ENCODE results near the gene NOL9. TPM values are rescaled to one million over a fixed set of nuclear protein-coding genes. Genes with fewer than 3 reads are reported as not detected.

Gene NOL9
- total and polyA plus RNA-seq, 2 donors (not counting 3 experiments of a cell fraction or from before 2014, with no cell fraction given), result 14.1 to 42.9 TPM

DNA sequence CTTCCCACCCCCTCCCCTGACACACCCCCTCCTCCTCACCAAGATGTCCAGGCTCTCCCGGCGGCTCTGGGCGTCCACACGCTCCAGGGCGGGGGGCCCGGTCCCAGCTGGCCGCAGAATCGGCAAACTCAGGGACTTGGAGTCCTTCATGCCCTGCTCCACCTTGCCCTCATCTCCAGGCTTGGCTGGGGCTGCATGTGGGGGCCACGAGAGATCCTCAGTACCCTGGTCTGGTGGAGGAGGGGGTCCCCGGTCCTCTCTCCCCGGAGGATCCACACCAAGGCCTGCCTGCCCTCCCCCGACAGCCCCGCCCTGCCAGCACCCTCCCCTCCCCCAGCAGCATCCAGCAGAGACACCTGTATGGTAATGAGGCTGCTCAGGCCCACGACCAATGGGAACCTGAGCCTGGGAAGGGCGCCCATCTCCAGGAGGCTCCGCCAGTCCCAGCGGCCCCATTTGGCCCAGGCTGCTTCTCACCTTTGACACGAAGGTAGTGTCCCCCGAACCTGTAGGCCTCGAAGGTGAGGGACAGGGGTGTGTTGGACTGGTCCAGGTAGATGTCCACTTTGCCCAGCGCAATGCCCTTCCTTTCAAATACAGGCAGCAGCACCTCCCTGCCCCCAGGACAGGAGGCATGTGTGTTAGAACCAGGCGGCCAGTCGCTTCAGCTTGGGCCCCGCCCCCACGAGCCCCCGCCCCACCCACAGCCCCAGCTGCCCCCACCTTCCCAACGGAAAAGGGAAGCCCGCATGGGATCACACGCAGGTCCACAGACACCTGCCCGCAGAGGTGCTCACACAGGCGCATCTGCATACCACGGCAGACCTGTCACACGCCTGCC lies 80.1 kb downstream of the NOL9 start:
- no peaks in the 10 kb centered on the region for H3K9me3 ChIP-seq (replicated peaks; ENCODE audit: control insufficient read depth, insufficient read depth, low read length)
- dilution Hi-C loops (cut with MboI; ENCODE audit: extremely low pct_ligation_motif_present, low sequenced_read_pairs), result no loop called here
- no peak overlapping the region for H2AFZ ChIP-seq (ENCODE audit: low read depth, low read length)
- no peaks in the 10 kb centered on the region for H3K9me1 ChIP-seq (replicated peaks; ENCODE audit: control insufficient read depth, extremely low read depth, insufficient read depth, low read length)
- no peak overlapping the region for H3K9ac ChIP-seq (replicated peaks; ENCODE audit: extremely low read depth, insufficient read depth, low read length)
- H3K4me1 ChIP-seq (ENCODE audit: control insufficient read depth, extremely low read depth, insufficient read depth, low read length), result no peaks in the 10 kb centered on the region
- TF ChIP-seq EZH2 (IDR thresholded peaks at IDR 0.05; ENCODE audit: borderline replicate concordance, low read depth, low read length, severe bottlenecking), result no peak
- TF ChIP-seq, protein P1, sequence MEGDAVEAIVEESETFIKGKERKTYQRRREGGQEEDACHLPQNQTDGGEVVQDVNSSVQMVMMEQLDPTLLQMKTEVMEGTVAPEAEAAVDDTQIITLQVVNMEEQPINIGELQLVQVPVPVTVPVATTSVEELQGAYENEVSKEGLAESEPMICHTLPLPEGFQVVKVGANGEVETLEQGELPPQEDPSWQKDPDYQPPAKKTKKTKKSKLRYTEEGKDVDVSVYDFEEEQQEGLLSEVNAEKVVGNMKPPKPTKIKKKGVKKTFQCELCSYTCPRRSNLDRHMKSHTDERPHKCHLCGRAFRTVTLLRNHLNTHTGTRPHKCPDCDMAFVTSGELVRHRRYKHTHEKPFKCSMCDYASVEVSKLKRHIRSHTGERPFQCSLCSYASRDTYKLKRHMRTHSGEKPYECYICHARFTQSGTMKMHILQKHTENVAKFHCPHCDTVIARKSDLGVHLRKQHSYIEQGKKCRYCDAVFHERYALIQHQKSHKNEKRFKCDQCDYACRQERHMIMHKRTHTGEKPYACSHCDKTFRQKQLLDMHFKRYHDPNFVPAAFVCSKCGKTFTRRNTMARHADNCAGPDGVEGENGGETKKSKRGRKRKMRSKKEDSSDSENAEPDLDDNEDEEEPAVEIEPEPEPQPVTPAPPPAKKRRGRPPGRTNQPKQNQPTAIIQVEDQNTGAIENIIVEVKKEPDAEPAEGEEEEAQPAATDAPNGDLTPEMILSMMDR (IDR thresholded peaks at IDR 0.05; ENCODE audit: extremely low read depth in 1 of 2, insufficient read depth in 1 of 2, low read depth in 1 of 2, low read length in 2 of 2), result no peak
- ChIA-PET CTCF (interaction anchor here (0.6 to 3.6 kb wide), 3 partner anchors 12 to 49 kb away, joined by 3 to 16 read pairs (median 4); no protein-coding TSS in a partner anchor), POLR2A (no interaction called here)
- no peak overlapping the region for H3K4me2 ChIP-seq (ENCODE audit: insufficient read depth, low read length)
- no peaks in the 10 kb centered on the region for H3K79me2 ChIP-seq (ENCODE audit: control insufficient read depth, insufficient read depth, low read length)
- DNase-seq (ENCODE audit: low read depth, low spot score) (no peak), FAIRE-seq (no peak)
- intact Hi-C loops (cut with micrococcal nuclease), result no loop called here
- H3K4me3 ChIP-seq (replicated peaks in 1 of 3; ENCODE audit: insufficient read depth in 1 of 3, low read depth in 1 of 3, low read length in 3 of 3), result no peak overlapping the region
- H4K20me1 ChIP-seq (replicated peaks; ENCODE audit: control insufficient read depth, extremely low read depth, insufficient read depth, low read length), result no peaks in the 10 kb centered on the region
- H3K36me3 ChIP-seq (ENCODE audit: control insufficient read depth in 2 of 2, extremely low read depth in 1 of 2, insufficient read depth in 2 of 2, low read length in 2 of 2), result peaks cover 10 to 53% of the 10 kb centered on the region in 2 experiments
- no peaks in the 10 kb centered on the region for H3K27me3 ChIP-seq (ENCODE audit: control insufficient read depth in 2 of 2, insufficient read depth in 2 of 2, low read length in 2 of 2)
- no TSS peak for BruUV-seq (replicated peaks)
- H3K27ac ChIP-seq (ENCODE audit: insufficient read depth, low read depth, low read length), result no peak overlapping the region

DNA sequence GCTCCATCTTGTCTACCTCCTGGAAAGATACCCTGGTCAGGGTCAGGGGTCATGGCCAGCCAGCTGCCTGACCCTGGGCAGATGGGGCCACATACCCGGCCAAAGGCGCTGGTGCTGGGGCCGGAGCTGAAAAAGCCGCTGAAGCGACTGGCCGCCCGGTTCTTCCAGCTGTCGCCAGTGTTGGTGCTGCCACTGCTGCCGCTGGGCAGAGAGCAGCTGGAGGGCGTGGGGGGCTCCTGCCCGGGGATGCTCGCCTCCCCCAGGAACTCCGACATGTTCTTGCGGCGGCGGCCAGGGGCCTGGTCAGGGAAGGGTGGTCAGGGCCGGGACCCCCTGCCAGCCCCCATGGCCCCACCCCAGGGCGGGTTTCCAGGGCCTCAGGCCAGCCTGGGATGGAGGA lies 81.2 kb downstream of the NOL9 start:
- Histone ChIP-seq H2AFZ (ENCODE audit: low read depth, low read length) (no peak overlapping the region), H3K27me3 (ENCODE audit: control insufficient read depth in 2 of 2, insufficient read depth in 2 of 2, low read length in 2 of 2) (no peaks in the 10 kb centered on the region), H3K36me3 (ENCODE audit: control insufficient read depth in 2 of 2, extremely low read depth in 1 of 2, insufficient read depth in 2 of 2, low read length in 2 of 2) (peaks cover 13 to 63% of the 10 kb centered on the region in 2 experiments), H3K9ac (replicated peaks; ENCODE audit: extremely low read depth, insufficient read depth, low read length) (no peak overlapping the region), H3K9me3 (replicated peaks; ENCODE audit: control insufficient read depth, insufficient read depth, low read length) (no peaks in the 10 kb centered on the region), H3K4me3 (replicated peaks in 1 of 3; ENCODE audit: insufficient read depth in 1 of 3, low read depth in 1 of 3, low read length in 3 of 3) (no peak overlapping the region), H4K20me1 (replicated peaks; ENCODE audit: control insufficient read depth, extremely low read depth, insufficient read depth, low read length) (no peaks in the 10 kb centered on the region), H3K79me2 (ENCODE audit: control insufficient read depth, insufficient read depth, low read length) (no peaks in the 10 kb centered on the region), H3K4me2 (ENCODE audit: insufficient read depth, low read length) (no peak overlapping the region), H3K4me1 (ENCODE audit: control insufficient read depth, extremely low read depth, insufficient read depth, low read length) (no peaks in the 10 kb centered on the region), H3K27ac (ENCODE audit: insufficient read depth, low read depth, low read length) (no peak overlapping the region), H3K9me1 (replicated peaks; ENCODE audit: control insufficient read depth, extremely low read depth, insufficient read depth, low read length) (no peaks in the 10 kb centered on the region)
- intact Hi-C loops (cut with micrococcal nuclease), result no loop called here
- no TSS peak for BruUV-seq (replicated peaks)
- DNase-seq (ENCODE audit: low read depth, low spot score), result no peak
- CTCF ChIA-PET, result interaction anchor here (1.5 to 1.7 kb wide), 2 partner anchors 13 to 50 kb away, joined by 4 to 6 read pairs; no protein-coding TSS in a partner anchor
- no peak for FAIRE-seq
- TF ChIP-seq GATA2 (IDR thresholded peaks at IDR 0.05; ENCODE audit: insufficient read depth, insufficient read length, low read depth, low read length) (no peak), POLR2AphosphoS5 (IDR thresholded peaks at IDR 0.05; ENCODE audit: insufficient read depth, low read depth, low read length) (no peak), EZH2 (IDR thresholded peaks at IDR 0.05; ENCODE audit: borderline replicate concordance, low read depth, low read length, severe bottlenecking) (no peak), FOS (IDR thresholded peaks at IDR 0.05; ENCODE audit: borderline replicate concordance, insufficient read depth, low read length) (no peak), POLR2A (IDR thresholded peaks at IDR 0.05; ENCODE audit: low read depth, low read length) (no peak), MYC (IDR thresholded peaks at IDR 0.05; ENCODE audit: low read depth, low read length) (no peak), JUN (IDR thresholded peaks at IDR 0.05; ENCODE audit: borderline replicate concordance, insufficient read depth, insufficient read length, low read depth) (no peak)
- TF ChIP-seq, protein P1 (IDR thresholded peaks at IDR 0.05; ENCODE audit: extremely low read depth in 1 of 2, insufficient read depth in 1 of 2, low read depth in 1 of 2, low read length in 2 of 2), result no peak
- TF ChIP-seq, protein P2, sequence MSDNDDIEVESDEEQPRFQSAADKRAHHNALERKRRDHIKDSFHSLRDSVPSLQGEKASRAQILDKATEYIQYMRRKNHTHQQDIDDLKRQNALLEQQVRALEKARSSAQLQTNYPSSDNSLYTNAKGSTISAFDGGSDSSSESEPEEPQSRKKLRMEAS (IDR thresholded peaks at IDR 0.05; ENCODE audit: insufficient read depth, insufficient read length), result no peak
- dilution Hi-C loops (cut with MboI; ENCODE audit: extremely low pct_ligation_motif_present, low sequenced_read_pairs), result no loop called here
- POLR2A ChIA-PET, result no interaction called here

Data from endothelial cell of umbilical vein (primary cell).